Activated CD8-positive, alpha-beta memory T cell treated with anti-CD3 and anti-CD28 coated beads, Interleukin-2, amount 50 U/mL, for 1 hour (primary cell): ENCODE results near the gene NFE2.
"Not testable (repeated sequence)": the region's sequence is repeated elsewhere in the genome, so short reads cannot be mapped to it uniquely, and the experiment has no call there.

Experiments
- DNase-seq: peaks from one replicate; pipeline ENCODE4 v3.0.0-alpha.2; 2020; ENCODE audit errors: extremely low read depth

NFE2 gene

GRCh38 chr12:54300732-54301427 lies at the start of gene NFE2:
TSS of gene NFE2 (minus strand) at chr12:54301015. CDS start at chr12:54295248, 5,767 bp downstream.
- no peak for DNase-seq

- DNase-seq = no peak
These were observed 48.9 kb upstream of the NFE2 start for GRCh38 chr12:54349679-54350078.

- DNase-seq = no peak
These were observed 48.2 kb upstream of the NFE2 start for GRCh38 chr12:54349036-54349435.

- no peak for DNase-seq
These were observed 40.8 kb upstream of the NFE2 start for GRCh38 chr12:54341378-54342300.

- no peak for DNase-seq
These were observed 40.0 kb upstream of the NFE2 start for GRCh38 chr12:54340846-54341245.

- DNase-seq = no peak
These were observed 38.0 kb upstream of the NFE2 start for GRCh38 chr12:54338698-54339296.

- no peak for DNase-seq
These were observed 37.2 kb upstream of the NFE2 start for GRCh38 chr12:54337854-54338650.

GRCh38 chr12:54337280-54337842 lies 36.5 kb upstream of the NFE2 start:
- no peak for DNase-seq

- no peak for DNase-seq
These were observed 32.7 kb upstream of the NFE2 start for GRCh38 chr12:54333420-54334034.

- DNase-seq = no peak
These were observed 30.6 kb upstream of the NFE2 start for GRCh38 chr12:54331461-54331860.

- no peak for DNase-seq
These were observed 29.6 kb upstream of the NFE2 start for GRCh38 chr12:54330442-54330841.

GRCh38 chr12:54329759-54330158 lies 28.9 kb upstream of the NFE2 start:
- DNase-seq = no peak

- no peak for DNase-seq
These were observed 28.0 kb upstream of the NFE2 start for GRCh38 chr12:54328595-54329337.

GRCh38 chr12:54325442-54326109 lies 24.8 kb upstream of the NFE2 start:
- DNase-seq = not testable (repeated sequence)

- peak; percentile 86 for DNase-seq
These were observed 24.0 kb upstream of the NFE2 start, which contains the start of gene COPZ1 for GRCh38 chr12:54324617-54325441. TSS of gene COPZ1 (plus strand) at chr12:54325131. CDS start at chr12:54325164, 33 bp downstream.

- no peak for DNase-seq
These were observed 20.5 kb upstream of the NFE2 start for GRCh38 chr12:54321363-54321762.

GRCh38 chr12:54312309-54312708 lies 11.5 kb upstream of the NFE2 start:
- DNase-seq = not testable (repeated sequence)

GRCh38 chr12:54311051-54311450 lies 10.2 kb upstream of the NFE2 start:
- no peak for DNase-seq
